Inflammatory macrophage treated with lipopolysaccharide for 1 hour (primary cell): Measurements from ENCODE around the gene NXPH1.

Source experiments
- DNase-seq, 2 donors: peaks; one replicate each; pipeline ENCODE4 v3.0.0-alpha.2; 2020 to 2022

The NXPH1 gene

DNA sequence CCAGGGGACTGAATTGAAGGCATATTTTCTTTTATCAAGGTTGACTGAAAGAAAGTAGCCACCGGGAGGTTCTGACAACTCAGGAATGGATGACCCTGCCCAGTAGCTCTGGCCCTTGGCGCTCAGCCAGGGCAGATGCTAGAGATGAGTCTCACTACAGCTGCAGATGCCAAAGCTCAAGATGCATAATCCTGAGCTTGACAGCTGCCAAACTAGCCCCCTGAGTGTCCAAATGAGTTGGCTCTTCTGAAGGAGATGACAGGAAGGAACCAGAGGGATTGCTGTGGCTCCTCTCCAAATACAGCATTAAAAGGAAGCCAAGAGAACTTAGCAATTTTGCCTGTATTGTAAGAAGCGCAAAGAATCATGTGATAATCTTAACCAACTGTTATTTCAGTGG is 78.4 kb downstream of the NXPH1 start:
- DNase-seq, result no peak

- DNase-seq, result no peak
Measured at GRCh38 chr7:8514781-8515519, 81.5 kb downstream of the NXPH1 start.

GRCh38 chr7:8515640-8516185 is 82.3 kb downstream of the NXPH1 start:
- no peak for DNase-seq

DNA sequence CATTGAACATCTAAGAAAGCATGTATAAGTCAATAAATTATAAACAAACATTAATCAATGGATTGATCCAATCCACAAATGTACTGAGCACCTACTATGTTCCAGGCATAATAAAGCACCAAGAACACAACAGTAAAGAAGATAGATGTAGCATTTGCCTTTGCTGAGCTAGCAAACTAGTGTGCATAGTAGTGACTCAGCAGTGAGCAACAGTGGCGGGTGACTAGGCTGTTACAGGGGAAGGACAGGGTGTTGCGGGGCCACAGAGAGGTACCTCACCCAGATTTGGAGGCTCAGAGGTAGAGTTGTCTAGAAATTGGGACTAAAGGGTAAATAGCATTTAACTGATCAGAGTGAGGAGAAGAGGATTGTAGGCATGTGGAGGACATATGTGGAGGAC is 83.6 kb downstream of the NXPH1 start:
- DNase-seq, result no peak

- DNase-seq, result no peak
Measured at GRCh38 chr7:8528311-8528710, 94.9 kb downstream of the NXPH1 start.

GRCh38 chr7:8531991-8532515 is 98.6 kb downstream of the NXPH1 start:
- no peak for DNase-seq

DNA sequence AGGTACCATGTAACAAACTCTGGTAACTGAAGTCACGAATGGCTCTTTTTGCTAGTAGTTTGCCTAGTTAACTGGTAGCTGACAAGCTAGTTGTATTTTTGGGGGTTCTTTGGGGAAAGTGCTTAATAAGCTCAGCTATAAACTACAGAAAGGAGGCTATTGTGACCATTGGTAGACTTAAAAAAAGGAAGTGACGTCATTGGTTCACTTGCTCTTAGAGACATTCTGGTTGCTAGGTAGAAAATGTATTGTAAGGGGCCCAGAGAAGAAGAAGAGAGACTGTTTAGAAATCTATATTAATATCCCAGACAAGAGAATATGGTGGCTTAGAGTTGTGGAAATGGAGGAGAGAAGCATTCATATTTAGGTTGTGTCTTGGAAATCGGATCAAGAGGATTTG is 103.0 kb downstream of the NXPH1 start:
- DNase-seq, result no peak

DNA sequence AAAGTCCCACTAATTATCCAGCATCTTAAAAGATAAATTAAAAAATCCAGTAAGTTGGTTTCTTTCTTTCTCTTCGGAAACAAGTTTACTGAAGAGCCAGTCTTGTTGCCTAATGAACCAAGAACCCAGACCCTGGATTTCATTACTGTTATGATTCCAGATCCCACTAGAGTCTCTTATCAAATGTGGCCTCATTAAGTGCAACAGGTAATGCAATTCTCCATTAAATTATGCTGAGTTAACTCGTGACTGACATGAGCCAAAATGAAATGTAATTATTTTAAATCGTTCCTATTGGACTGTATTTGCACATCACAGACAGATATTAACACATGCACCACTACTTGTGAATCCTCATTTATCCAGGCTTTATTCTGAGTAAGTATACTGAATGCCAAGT is 115.6 kb downstream of the NXPH1 start:
- no peak for DNase-seq

DNA sequence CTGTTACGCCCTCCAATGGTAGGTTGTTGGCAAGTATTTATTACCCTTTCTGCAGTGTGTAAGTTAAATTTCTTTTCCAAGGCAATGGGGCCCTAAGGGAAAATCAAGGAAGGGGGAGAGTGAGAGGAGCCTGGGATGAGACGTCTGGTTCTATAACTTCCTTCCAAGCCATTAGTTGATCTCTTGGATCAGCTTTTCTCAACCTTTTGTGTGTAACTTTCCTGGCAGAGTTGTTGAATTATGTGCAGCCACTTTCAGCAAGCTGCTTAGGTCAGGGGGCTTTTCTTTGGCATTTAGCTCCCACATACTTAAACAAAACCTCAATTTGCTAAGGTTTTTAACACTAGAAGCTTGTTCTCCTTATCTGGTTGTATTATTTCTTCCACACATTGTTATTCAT is 127.1 kb downstream of the NXPH1 start:
- DNase-seq, result no peak

- no peak for DNase-seq
Measured at GRCh38 chr7:8561449-8561848, 128.0 kb downstream of the NXPH1 start.

GRCh38 chr7:8564281-8564680 is 130.9 kb downstream of the NXPH1 start:
- DNase-seq, result no peak

- DNase-seq, result no peak
Measured at GRCh38 chr7:8566016-8566415, 132.6 kb downstream of the NXPH1 start.

GRCh38 chr7:8567626-8568025 is 134.2 kb downstream of the NXPH1 start:
- DNase-seq, result no peak

DNA sequence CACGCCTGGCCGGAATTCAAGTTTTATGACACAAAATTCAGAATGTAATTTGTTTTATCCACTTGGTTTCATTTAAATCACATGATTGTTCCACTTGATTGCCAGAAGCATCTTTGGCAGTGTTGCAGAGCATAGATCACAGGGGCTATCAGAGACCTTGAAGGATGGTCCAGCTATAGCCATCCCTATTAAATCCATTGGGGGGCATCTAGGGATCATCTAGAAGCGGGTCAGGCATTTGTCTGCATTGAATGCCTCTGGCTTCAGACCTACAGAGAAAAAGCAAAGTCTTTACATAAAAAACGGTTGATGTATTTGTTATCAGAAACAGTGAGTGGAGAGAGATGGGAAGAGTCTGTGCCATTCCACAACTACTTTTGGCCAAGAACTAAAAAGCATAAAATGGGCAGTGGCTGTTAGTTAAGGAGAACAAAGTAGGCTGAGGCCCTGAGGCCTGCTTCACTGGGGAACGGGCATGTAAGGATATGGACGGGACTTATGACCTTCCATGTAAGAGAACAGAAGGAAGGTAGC is 146.3 kb downstream of the NXPH1 start:
- no peak for DNase-seq

DNA sequence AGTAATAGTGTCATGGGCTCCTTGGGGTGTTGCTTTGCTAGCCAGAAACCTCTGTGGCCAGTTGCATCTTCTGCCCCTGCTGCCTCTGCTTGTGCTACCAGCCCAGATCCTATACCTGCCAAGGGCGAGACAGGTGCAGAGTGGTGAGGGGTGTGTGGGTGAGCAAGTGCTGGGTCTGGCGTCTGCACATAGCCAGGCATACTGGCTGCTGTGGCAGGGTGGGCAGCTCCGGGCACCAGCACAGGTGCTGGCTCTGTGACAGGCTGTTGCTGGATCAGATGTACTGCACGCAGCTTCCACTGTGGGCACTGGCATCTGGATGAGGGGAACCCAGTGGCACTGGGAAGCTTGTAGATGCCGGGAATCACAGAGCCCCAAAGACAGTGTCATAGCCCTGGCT is 148.4 kb downstream of the NXPH1 start:
- no peak for DNase-seq

DNA sequence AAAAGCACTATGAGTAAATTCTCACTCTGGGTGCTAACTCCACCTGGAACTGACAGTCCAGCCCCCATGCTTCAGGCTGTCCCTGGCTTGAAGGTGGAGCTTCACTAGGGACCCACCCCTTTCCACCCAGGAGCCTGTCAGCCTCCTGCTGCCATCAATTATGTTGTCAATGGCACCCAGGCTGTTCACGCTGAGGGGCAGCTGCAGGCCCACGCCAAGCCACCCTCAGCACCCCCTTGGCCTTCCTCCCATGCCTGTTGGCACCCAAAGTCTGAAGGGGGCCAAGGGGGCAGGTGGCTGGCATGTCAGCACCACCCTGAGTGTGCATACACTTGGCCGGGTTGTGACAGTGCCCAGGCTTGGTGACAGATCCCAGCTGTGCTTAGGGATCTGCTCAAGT is 149.3 kb downstream of the NXPH1 start:
- no peak for DNase-seq

DNA sequence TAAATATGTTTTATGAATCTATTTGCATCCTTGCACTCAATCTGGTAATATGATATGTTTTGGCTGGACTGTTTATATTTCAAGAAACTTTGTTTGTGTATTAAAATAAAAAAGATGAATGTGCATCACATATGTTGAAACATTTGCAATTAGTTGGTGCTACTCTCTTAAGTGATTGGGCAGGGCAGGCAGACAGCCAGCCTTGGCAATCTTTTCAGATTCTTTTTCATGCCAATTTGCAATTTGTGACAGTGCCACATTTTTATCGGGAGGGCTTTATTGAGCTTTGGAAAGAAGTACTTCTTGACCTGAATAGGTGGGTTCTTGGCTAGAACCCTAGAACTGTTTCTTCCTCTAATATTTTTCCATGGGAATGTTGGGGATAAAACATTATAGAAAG is 152.2 kb downstream of the NXPH1 start:
- no peak for DNase-seq

- no peak for DNase-seq
Measured at GRCh38 chr7:8590225-8590624, 156.8 kb downstream of the NXPH1 start.

GRCh38 chr7:8590791-8591190 is 157.4 kb downstream of the NXPH1 start:
- no peak for DNase-seq

DNA sequence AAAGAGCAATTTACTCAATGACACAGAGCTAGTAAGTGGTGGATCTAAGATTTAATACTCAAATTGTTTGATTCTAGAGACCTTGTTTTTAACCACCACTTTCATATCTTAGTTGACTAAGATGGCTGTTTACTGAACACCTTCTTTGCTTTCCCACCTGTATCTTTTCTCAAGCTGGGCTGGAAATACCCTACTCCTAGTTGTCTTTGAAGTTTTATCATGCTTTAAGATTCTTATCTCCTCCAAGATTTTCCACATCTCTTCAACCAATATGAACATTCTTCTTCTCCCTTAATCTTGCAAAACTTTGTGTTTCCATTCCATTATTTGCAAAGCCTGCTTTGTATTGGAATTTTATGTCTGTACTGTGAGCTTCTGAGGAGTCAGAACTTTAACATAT is 157.9 kb downstream of the NXPH1 start:
- no peak for DNase-seq

DNA sequence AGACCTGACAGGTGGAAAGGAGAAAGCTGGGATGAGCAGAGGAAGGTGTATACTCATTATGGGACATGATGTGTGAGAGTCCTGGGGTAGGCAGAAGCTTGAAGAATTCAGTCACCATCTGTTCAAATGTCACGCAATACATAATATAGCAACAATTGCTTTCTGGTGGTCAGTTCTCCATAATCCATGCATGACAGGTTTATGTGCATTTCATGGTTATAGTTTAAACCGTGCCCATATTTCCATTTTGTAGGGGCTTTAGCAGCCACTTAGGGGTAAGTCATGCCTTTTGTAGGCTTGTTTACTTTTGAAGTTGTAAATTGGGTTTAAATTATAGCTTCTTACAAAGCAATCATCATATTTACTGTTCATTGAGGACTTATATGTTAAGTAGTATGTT is 158.8 kb downstream of the NXPH1 start:
- no peak for DNase-seq

DNA sequence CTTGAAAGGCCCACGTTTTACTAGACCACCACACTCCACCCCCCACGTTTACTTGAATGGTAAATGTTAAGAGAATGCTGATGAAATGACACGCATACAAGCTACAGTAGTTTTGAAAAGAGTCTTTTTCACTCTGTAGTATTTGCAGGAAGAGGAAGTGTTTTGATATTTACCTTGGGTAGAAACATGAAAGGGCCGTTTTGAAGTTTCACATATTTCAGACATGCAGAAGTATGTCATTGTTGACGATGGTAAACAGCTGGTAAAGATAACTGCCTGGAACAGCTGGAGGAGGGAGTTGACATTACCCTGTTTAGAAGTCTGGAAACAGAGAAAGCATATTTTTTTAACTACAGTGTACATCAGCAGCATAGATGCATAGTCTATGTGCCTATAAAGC is 160.7 kb downstream of the NXPH1 start:
- no peak for DNase-seq

GRCh38 chr7:8597565-8597964 is 164.2 kb downstream of the NXPH1 start:
- no peak for DNase-seq

DNA sequence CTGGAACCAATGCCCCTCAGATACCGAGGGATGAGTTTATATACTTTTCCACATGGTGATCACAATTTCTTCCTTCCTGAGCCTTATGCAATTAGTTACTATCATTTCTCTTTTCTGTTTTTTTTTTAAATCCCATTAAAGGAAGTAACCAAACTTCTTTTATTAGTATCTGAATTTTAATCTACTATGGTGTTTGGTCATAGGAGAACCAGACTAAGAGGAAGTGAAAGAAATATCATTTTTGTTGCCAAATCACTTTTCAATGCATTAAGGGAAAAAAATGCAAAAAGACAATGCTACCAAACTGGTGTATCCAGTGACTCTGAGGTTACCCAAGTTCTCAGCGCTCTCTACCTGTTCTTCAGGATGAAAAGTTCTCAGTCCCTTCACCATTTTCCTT is 167.7 kb downstream of the NXPH1 start:
- peak in 1 of 2 donors; percentile 5 for DNase-seq

GRCh38 chr7:8605221-8605620 is 171.8 kb downstream of the NXPH1 start:
- no peak for DNase-seq
